ENCODE measurements around the gene DCAF17.

DNA sequence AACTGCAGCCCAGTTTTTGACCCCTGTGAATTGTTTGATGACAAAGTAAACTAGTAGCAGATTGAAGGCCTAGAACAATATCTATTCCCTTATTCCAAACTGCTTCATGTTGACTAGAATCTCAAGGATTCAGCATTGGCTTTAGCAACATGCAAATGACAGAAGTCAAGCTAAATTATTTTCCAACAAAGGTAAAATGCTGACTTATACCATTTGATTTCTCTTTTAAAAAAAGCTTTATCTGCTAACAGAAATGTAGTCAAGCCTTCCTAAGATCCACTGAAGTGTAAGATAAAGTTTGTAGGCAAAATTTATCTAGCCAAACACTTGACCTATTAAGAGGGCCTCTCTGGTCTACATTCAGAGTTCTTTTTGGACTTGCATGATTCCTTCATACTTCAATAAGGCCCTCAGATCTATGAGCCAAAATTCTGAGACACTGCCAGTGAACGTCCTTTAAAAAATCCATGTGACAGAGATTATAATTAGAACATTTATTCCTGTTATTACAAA is 78.7 kb downstream of the DCAF17 start:
- TF ChIP-seq ZFX (IDR thresholded peaks at IDR 0.05): no peak
- TF ChIP-seq, protein P1, sequence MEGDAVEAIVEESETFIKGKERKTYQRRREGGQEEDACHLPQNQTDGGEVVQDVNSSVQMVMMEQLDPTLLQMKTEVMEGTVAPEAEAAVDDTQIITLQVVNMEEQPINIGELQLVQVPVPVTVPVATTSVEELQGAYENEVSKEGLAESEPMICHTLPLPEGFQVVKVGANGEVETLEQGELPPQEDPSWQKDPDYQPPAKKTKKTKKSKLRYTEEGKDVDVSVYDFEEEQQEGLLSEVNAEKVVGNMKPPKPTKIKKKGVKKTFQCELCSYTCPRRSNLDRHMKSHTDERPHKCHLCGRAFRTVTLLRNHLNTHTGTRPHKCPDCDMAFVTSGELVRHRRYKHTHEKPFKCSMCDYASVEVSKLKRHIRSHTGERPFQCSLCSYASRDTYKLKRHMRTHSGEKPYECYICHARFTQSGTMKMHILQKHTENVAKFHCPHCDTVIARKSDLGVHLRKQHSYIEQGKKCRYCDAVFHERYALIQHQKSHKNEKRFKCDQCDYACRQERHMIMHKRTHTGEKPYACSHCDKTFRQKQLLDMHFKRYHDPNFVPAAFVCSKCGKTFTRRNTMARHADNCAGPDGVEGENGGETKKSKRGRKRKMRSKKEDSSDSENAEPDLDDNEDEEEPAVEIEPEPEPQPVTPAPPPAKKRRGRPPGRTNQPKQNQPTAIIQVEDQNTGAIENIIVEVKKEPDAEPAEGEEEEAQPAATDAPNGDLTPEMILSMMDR (conservative IDR thresholded peaks at IDR 0.05): no peak
